HEK293 (cell line): ENCODE measurements around the gene HRAS.

Experiments
- CTCF ChIA-PET: fragments of 350-600 bp; formaldehyde crosslinking; extraction: SDS; loops from one replicate; lab custom pipeline; 2021; ENCODE audit warnings: antibody characterized with exemption; lab: Yijun Ruan, JAX
- POLR2A ChIA-PET: fragments of 300-600 bp; formaldehyde crosslinking; extraction: SDS; loops from one replicate; lab custom pipeline; 2020; ENCODE audit warnings: antibody characterized with exemption, inconsistent platforms; lab: Yijun Ruan, JAX
- H3K27ac ChIP-seq: fragments of 200-500 bp; sonication (Bioruptor generic); 2 replicates; pipeline ENCODE4 v1.5.1; 2014; ENCODE audit warnings: low read depth, low read length, control low read depth, inconsistent platforms; ENCODE audit errors: extremely low read depth
- H3K36me3 ChIP-seq, 2 experiments: fragments of 200-500 bp in 1 of 2; sonication (Bioruptor generic) in 1 of 2; 1 replicate in 1 of 2; 2 replicates in 1 of 2; pipeline ENCODE4 v1.5.1; 2014 to 2017; ENCODE audit warnings: inconsistent platforms in 2 of 2, low read length in 2 of 2; ENCODE audit not compliant: control insufficient read depth in 2 of 2, insufficient read depth in 1 of 2
- H3K4me1 ChIP-seq: fragments of 200-500 bp; sonication (Bioruptor generic); 2 replicates; pipeline ENCODE4 v1.5.1; 2014; ENCODE audit warnings: mild to moderate bottlenecking, low read length, inconsistent platforms; ENCODE audit not compliant: control insufficient read depth, insufficient read depth
- H3K4me3 ChIP-seq: 2 replicates; pipeline ENCODE4 v1.5.1; 2011; ENCODE audit warnings: low read depth, mild to moderate bottlenecking, control low read depth, low read length, moderate library complexity
- H3K9me3 ChIP-seq: fragments of 200-500 bp; sonication (Bioruptor generic); 2 replicates; pipeline ENCODE4 v1.5.1; 2014; ENCODE audit warnings: low read depth, low read length, inconsistent platforms; ENCODE audit not compliant: control insufficient read depth, insufficient read depth
- GLI4 ChIP-seq: fragments of 450-650 bp; formaldehyde crosslinking; IDR thresholded peaks from 2 replicates; pipeline ENCODE4 v1.5.1; 2016; ENCODE audit warnings: missing biosample characterization, missing genetic modification characterization
- KLF8 ChIP-seq: fragments of 450-650 bp; formaldehyde crosslinking; IDR thresholded peaks from 2 replicates; pipeline ENCODE4 v1.5.1; 2016; ENCODE audit warnings: missing biosample characterization, missing genetic modification characterization
- REPIN1 ChIP-seq: fragments of 450-650 bp; formaldehyde crosslinking; IDR thresholded peaks from 2 replicates; pipeline ENCODE4 v1.5.1; 2017; ENCODE audit warnings: missing biosample characterization, missing genetic modification characterization, low read depth
- WT1 ChIP-seq: fragments of 450-650 bp; formaldehyde crosslinking; IDR thresholded peaks from 2 replicates; pipeline ENCODE4 v1.5.1; 2016; ENCODE audit warnings: missing biosample characterization, missing genetic modification characterization
- ZBTB20 ChIP-seq: fragments of 450-650 bp; formaldehyde crosslinking; IDR thresholded peaks from 2 replicates; pipeline ENCODE4 v1.5.1; 2016; ENCODE audit warnings: missing biosample characterization, missing genetic modification characterization
- ZFHX2 ChIP-seq: fragments of 450-650 bp; formaldehyde crosslinking; conservative IDR thresholded peaks from 2 replicates; pipeline ENCODE4 v1.5.1; 2016; ENCODE audit warnings: missing biosample characterization, missing genetic modification characterization
- ZNF23 ChIP-seq: fragments of 450-650 bp; formaldehyde crosslinking; IDR thresholded peaks from 2 replicates; pipeline ENCODE4 v1.5.1; 2016; ENCODE audit warnings: missing biosample characterization, missing genetic modification characterization, borderline replicate concordance
- ZNF311 ChIP-seq: fragments of 450-650 bp; formaldehyde crosslinking; IDR thresholded peaks from 2 replicates; pipeline ENCODE4 v1.5.1; 2017; ENCODE audit warnings: missing biosample characterization, missing genetic modification characterization, borderline replicate concordance
- ZNF501 ChIP-seq: fragments of 450-650 bp; formaldehyde crosslinking; IDR thresholded peaks from 2 replicates; pipeline ENCODE4 v1.5.1; 2016; ENCODE audit warnings: missing biosample characterization, missing genetic modification characterization
- ZNF521 ChIP-seq: fragments of 450-650 bp; formaldehyde crosslinking; IDR thresholded peaks from 2 replicates; pipeline ENCODE4 v1.5.1; 2017; ENCODE audit warnings: missing biosample characterization, mild to moderate bottlenecking, missing genetic modification characterization
- ZNF747 ChIP-seq: fragments of 450-650 bp; formaldehyde crosslinking; IDR thresholded peaks from 2 replicates; pipeline ENCODE4 v1.5.1; 2016; ENCODE audit warnings: missing biosample characterization, missing genetic modification characterization
- ZNF843 ChIP-seq: fragments of 450-650 bp; formaldehyde crosslinking; IDR thresholded peaks from 2 replicates; pipeline ENCODE4 v1.5.1; 2016; ENCODE audit warnings: missing biosample characterization, missing genetic modification characterization
- ZSCAN23 ChIP-seq: fragments of 450-650 bp; formaldehyde crosslinking; IDR thresholded peaks from 2 replicates; pipeline ENCODE4 v1.5.1; 2016; ENCODE audit warnings: missing biosample characterization, missing genetic modification characterization
- TF ChIP-seq, protein P1 (sequence below): fragments of 450-650 bp; formaldehyde crosslinking; conservative IDR thresholded peaks from 2 replicates; pipeline ENCODE4 v1.5.1; 2016; ENCODE audit warnings: low read depth, missing biosample characterization, missing genetic modification characterization
- TF ChIP-seq, protein P2 (sequence below): fragments of 450-650 bp; formaldehyde crosslinking; IDR thresholded peaks from 2 replicates; pipeline ENCODE4 v1.5.1; 2017; ENCODE audit warnings: missing biosample characterization, mild to moderate bottlenecking, missing genetic modification characterization, moderate library complexity
- TF ChIP-seq, protein P3 (sequence below): fragments of 450-650 bp; formaldehyde crosslinking; IDR thresholded peaks from 2 replicates; pipeline ENCODE4 v1.5.1; 2017; ENCODE audit warnings: missing biosample characterization, missing genetic modification characterization
- TF ChIP-seq, protein P4 (sequence below): fragments of 450-650 bp; formaldehyde crosslinking; IDR thresholded peaks from 2 replicates; pipeline ENCODE4 v1.5.1; 2016; ENCODE audit warnings: missing biosample characterization, missing genetic modification characterization
- TF ChIP-seq, protein P5 (sequence below): fragments of 450-650 bp; formaldehyde crosslinking; IDR thresholded peaks from 2 replicates; pipeline ENCODE4 v1.5.1; 2017; ENCODE audit warnings: missing biosample characterization, missing genetic modification characterization
- TF ChIP-seq, protein P6 (sequence below): fragments of 450-650 bp; formaldehyde crosslinking; IDR thresholded peaks from 2 replicates; pipeline ENCODE4 v1.5.1; 2016; ENCODE audit warnings: missing biosample characterization, missing genetic modification characterization
- TF ChIP-seq, protein P7 (sequence below): fragments of 450-650 bp; formaldehyde crosslinking; IDR thresholded peaks from 2 replicates; pipeline ENCODE4 v1.5.1; 2016; ENCODE audit warnings: missing biosample characterization, missing genetic modification characterization

The HRAS gene

DNA sequence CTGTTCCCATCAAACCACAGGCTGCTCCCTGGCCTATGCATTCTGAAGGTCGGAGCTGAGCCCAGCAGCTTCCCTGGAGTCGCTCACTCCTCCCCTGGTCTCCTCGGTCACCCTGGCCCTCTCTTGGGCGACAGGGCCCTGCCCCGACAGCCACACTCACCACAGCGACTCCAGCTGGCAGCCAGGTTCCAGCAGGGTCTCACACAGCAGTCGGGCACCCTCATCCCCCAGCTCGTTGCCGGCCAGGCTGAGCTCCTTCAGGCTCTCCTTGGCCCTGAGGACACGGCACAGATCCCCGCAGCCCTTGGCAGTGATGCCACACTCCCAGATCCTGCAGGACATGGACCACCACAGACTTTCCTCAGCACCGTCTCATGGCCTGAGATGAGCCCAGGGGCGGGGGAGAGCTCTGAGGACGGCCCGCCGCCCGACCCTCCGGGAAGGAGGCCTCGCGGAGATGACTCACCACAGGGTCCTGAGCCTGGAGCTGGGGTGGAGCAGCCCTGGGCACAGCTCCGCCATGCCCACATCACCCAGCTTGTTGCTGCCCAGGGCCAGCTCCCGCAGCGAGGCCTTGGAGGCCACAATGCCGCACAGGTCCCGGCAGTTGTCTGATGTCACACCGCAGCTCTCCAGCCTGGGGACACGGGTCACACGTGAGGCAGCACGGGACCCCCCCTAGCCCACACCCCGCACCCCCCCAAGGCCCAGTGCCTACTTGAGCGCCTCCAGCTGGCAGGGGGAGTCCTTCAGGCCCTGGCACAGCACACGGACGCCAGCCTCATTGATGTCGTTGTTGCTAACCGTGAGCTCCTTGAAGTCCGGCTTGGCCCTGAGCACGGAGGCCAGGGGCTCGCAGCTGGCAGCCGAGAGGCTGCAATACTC, 36.8 kb downstream of the HRAS start (continued):
- TF ChIP-seq, protein P1, sequence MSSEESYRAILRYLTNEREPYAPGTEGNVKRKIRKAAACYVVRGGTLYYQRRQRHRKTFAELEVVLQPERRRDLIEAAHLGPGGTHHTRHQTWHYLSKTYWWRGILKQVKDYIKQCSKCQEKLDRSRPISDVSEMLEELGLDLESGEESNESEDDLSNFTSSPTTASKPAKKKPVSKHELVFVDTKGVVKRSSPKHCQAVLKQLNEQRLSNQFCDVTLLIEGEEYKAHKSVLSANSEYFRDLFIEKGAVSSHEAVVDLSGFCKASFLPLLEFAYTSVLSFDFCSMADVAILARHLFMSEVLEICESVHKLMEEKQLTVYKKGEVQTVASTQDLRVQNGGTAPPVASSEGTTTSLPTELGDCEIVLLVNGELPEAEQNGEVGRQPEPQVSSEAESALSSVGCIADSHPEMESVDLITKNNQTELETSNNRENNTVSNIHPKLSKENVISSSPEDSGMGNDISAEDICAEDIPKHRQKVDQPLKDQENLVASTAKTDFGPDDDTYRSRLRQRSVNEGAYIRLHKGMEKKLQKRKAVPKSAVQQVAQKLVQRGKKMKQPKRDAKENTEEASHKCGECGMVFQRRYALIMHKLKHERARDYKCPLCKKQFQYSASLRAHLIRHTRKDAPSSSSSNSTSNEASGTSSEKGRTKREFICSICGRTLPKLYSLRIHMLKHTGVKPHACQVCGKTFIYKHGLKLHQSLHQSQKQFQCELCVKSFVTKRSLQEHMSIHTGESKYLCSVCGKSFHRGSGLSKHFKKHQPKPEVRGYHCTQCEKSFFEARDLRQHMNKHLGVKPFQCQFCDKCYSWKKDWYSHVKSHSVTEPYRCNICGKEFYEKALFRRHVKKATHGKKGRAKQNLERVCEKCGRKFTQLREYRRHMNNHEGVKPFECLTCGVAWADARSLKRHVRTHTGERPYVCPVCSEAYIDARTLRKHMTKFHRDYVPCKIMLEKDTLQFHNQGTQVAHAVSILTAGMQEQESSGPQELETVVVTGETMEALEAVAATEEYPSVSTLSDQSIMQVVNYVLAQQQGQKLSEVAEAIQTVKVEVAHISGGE (tag by site-specific recombination): no peak
- no peak for TF ChIP-seq GLI4 (tag by site-specific recombination)
- TF ChIP-seq ZNF521 (tag by site-specific recombination): no peak
- TF ChIP-seq, protein P2, sequence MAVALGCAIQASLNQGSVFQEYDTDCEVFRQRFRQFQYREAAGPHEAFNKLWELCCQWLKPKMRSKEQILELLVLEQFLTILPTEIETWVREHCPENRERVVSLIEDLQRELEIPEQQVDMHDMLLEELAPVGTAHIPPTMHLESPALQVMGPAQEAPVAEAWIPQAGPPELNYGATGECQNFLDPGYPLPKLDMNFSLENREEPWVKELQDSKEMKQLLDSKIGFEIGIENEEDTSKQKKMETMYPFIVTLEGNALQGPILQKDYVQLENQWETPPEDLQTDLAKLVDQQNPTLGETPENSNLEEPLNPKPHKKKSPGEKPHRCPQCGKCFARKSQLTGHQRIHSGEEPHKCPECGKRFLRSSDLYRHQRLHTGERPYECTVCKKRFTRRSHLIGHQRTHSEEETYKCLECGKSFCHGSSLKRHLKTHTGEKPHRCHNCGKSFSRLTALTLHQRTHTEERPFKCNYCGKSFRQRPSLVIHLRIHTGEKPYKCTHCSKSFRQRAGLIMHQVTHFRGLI: no peak
- TF ChIP-seq, protein P3, sequence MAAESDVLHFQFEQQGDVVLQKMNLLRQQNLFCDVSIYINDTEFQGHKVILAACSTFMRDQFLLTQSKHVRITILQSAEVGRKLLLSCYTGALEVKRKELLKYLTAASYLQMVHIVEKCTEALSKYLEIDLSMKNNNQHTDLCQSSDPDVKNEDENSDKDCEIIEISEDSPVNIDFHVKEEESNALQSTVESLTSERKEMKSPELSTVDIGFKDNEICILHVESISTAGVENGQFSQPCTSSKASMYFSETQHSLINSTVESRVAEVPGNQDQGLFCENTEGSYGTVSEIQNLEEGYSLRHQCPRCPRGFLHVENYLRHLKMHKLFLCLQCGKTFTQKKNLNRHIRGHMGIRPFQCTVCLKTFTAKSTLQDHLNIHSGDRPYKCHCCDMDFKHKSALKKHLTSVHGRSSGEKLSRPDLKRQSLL (tag by site-specific recombination): no peak
- TF ChIP-seq, protein P4, sequence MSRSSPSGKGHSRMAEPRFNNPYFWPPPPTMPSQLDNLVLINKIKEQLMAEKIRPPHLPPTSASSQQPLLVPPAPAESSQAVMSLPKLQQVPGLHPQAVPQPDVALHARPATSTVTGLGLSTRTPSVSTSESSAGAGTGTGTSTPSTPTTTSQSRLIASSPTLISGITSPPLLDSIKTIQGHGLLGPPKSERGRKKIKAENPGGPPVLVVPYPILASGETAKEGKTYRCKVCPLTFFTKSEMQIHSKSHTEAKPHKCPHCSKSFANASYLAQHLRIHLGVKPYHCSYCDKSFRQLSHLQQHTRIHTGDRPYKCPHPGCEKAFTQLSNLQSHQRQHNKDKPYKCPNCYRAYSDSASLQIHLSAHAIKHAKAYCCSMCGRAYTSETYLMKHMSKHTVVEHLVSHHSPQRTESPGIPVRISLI: no peak
- no peak for TF ChIP-seq ZNF23 (tag by site-specific recombination)

DNA sequence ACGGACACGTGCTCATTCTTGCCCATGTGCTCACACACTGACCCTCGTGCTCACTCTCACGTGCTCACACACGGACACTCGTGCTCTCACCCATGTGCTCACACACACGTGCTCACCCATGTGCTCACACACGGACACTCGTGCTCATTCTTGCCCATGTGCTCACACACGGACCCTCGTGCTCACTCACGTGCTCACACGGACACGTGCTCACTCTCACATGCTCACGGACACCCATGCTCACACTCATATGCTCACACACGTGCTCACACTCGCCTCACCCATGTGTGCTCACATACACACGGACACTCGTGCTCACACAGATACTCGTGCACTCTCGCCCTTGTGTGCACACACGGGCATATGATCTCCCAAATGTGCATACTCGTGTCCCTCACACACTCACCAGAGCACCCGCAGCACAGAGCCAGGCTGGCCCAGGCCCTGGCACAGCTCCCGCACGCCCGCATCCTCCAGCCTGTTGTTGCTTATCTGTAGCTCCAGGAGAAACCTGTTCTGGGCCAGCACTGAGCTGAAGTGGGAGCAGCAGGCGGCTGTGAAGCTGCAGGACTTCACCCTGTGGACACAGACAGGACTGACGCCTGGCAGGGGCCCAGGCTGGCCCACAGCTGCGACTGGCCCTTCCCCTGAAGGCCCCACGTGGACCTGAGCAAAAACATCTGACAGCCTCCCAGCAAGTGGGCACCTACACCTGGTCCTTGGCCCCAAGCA, 37.6 kb downstream of the HRAS start:
- no peaks in the 10 kb centered on the region for H3K9me3 ChIP-seq
- H3K27ac ChIP-seq: no peak overlapping the region
- POLR2A ChIA-PET: interaction anchor here (1.0 kb wide), 1 partner anchor 9 kb away, joined by 5 read pairs; the partner anchor contains the start of gene RNH1
- no peak overlapping the region for H3K4me3 ChIP-seq
- CTCF ChIA-PET: no interaction called here
- peaks cover 0 to 89% of the 10 kb centered on the region in 2 experiments; a peak in 1 of 3 replicates for H3K36me3 ChIP-seq
- H3K4me1 ChIP-seq: no peaks in the 10 kb centered on the region
- no peak for TF ChIP-seq REPIN1 (tag by site-specific recombination)
- no peak for TF ChIP-seq ZNF501 (tag by site-specific recombination)
- TF ChIP-seq, protein P5, sequence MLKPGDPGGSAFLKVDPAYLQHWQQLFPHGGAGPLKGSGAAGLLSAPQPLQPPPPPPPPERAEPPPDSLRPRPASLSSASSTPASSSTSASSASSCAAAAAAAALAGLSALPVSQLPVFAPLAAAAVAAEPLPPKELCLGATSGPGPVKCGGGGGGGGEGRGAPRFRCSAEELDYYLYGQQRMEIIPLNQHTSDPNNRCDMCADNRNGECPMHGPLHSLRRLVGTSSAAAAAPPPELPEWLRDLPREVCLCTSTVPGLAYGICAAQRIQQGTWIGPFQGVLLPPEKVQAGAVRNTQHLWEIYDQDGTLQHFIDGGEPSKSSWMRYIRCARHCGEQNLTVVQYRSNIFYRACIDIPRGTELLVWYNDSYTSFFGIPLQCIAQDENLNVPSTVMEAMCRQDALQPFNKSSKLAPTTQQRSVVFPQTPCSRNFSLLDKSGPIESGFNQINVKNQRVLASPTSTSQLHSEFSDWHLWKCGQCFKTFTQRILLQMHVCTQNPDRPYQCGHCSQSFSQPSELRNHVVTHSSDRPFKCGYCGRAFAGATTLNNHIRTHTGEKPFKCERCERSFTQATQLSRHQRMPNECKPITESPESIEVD (tag by site-specific recombination): no peak
- TF ChIP-seq, protein P6, sequence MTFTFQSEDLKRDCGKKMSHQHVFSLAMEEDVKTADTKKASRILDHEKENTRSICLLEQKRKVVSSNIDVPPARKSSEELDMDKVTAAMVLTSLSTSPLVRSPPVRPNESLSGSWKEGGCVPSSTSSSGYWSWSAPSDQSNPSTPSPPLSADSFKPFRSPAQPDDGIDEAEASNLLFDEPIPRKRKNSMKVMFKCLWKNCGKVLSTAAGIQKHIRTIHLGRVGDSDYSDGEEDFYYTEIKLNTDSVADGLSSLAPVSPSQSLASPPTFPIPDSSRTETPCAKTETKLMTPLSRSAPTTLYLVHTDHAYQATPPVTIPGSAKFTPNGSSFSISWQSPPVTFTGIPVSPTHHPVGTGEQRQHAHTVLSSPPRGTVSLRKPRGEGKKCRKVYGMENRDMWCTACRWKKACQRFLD (tag by site-specific recombination): no peak
- TF ChIP-seq ZBTB20 (tag by site-specific recombination): no peak
- TF ChIP-seq ZNF747 (tag by site-specific recombination): no peak
- TF ChIP-seq WT1 (tag by site-specific recombination): no peak
- no peak for TF ChIP-seq KLF8 (tag by site-specific recombination)
- no peak for TF ChIP-seq ZSCAN23
- no peak for TF ChIP-seq ZNF311 (tag by site-specific recombination)
- no peak for TF ChIP-seq ZFHX2 (tag by site-specific recombination)
- TF ChIP-seq, protein P7, sequence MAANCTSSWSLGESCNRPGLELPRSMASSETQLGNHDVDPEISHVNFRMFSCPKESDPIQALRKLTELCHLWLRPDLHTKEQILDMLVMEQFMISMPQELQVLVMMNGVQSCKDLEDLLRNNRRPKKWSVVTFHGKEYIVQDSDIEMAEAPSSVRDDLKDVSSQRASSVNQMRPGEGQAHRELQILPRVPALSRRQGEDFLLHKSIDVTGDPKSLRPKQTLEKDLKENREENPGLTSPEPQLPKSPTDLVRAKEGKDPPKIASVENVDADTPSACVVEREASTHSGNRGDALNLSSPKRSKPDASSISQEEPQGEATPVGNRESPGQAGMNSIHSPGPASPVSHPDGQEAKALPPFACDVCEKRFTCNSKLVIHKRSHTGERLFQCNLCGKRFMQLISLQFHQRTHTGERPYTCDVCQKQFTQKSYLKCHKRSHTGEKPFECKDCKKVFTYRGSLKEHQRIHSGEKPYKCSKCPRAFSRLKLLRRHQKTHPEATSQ (tag by site-specific recombination): no peak
- no peak for TF ChIP-seq ZNF843 (tag by site-specific recombination)
